HepG2 (cell line): ENCODE measurements around the gene GNG12. TPM values are rescaled to one million over a fixed set of nuclear protein-coding genes. Genes with fewer than 3 reads are reported as not detected.

ENCODE experiments used
- CHD2 ChIP-seq: IDR thresholded peaks from 2 replicates; pipeline ENCODE4 v1.6.1; 2011; ENCODE audit warnings: low read depth, low read length, improper control_type of control experiment
- FOXM1 ChIP-seq: sonication (generic); formaldehyde crosslinking; IDR thresholded peaks from 2 replicates; pipeline ENCODE4 v1.5.0; 2020; ENCODE audit warnings: missing genetic modification reagents
- GFI1 ChIP-seq: sonication (generic); formaldehyde crosslinking; IDR thresholded peaks from 2 replicates; pipeline ENCODE4 v1.5.0; 2020; ENCODE audit warnings: missing genetic modification reagents, mild to moderate bottlenecking, borderline replicate concordance
- GTF3A ChIP-seq: sonication (generic); formaldehyde crosslinking; conservative IDR thresholded peaks from 2 replicates; pipeline ENCODE4 v1.4.0; 2020; ENCODE audit warnings: mild to moderate bottlenecking, missing genetic modification reagents
- ISX ChIP-seq: sonication (generic); formaldehyde crosslinking; conservative IDR thresholded peaks from 2 replicates; pipeline ENCODE4 v1.5.0; 2020; ENCODE audit warnings: missing genetic modification reagents
- MBD4 ChIP-seq: IDR thresholded peaks from 2 replicates; pipeline ENCODE4 v1.6.1; 2012; ENCODE audit warnings: low read length, inconsistent platforms, borderline replicate concordance
- REST ChIP-seq, 2 experiments: IDR thresholded peaks; 2 replicates each; pipeline ENCODE4 v1.6.1; 2011 to 2012; ENCODE audit warnings: low read length in 2 of 2, borderline replicate concordance in 1 of 2, low read depth in 1 of 2, mild to moderate bottlenecking in 1 of 2, moderate library complexity in 1 of 2
- RXRB ChIP-seq: IDR thresholded peaks from 2 replicates; pipeline ENCODE4 v1.6.1; 2016; ENCODE audit warnings: borderline replicate concordance, missing genetic modification reagents, missing compliant biosample characterization
- SNAPC5 ChIP-seq: sonication (generic); formaldehyde crosslinking; IDR thresholded peaks from 2 replicates; pipeline ENCODE4 v1.8.1; 2023; ENCODE audit warnings: mild to moderate bottlenecking, missing genetic modification reagents, borderline replicate concordance
- ZBTB37 ChIP-seq: sonication (generic); formaldehyde crosslinking; IDR thresholded peaks from 2 replicates; pipeline ENCODE4 v1.4.0; 2020; ENCODE audit warnings: mild to moderate bottlenecking, missing genetic modification reagents
- ZBTB38 ChIP-seq: sonication (generic); formaldehyde crosslinking; IDR thresholded peaks from 2 replicates; pipeline ENCODE4 v1.5.1; 2020; ENCODE audit warnings: mild to moderate bottlenecking, missing genetic modification reagents
- ZBTB44 ChIP-seq: sonication (generic); formaldehyde crosslinking; IDR thresholded peaks from 2 replicates; pipeline ENCODE4 v1.4.0; 2020; ENCODE audit warnings: missing genetic modification reagents
- ZNF383 ChIP-seq: sonication (generic); formaldehyde crosslinking; IDR thresholded peaks from 2 replicates; pipeline ENCODE4 v1.4.0; 2020; ENCODE audit warnings: missing genetic modification reagents, mild to moderate bottlenecking, borderline replicate concordance
- ZNF549 ChIP-seq: sonication (generic); formaldehyde crosslinking; IDR thresholded peaks from 2 replicates; pipeline ENCODE4 v1.5.0; 2020; ENCODE audit warnings: missing genetic modification reagents
- ZNF7 ChIP-seq: IDR thresholded peaks from 2 replicates; pipeline ENCODE4 v1.6.1; 2016; ENCODE audit warnings: missing biosample characterization, missing genetic modification reagents
- ZNF800 ChIP-seq: sonication (generic); formaldehyde crosslinking; IDR thresholded peaks from 2 replicates; pipeline ENCODE4 v1.4.0; 2020; ENCODE audit warnings: missing genetic modification reagents
- ZSCAN5A ChIP-seq: sonication (generic); formaldehyde crosslinking; IDR thresholded peaks from 2 replicates; pipeline ENCODE4 v1.8.0; 2022; ENCODE audit warnings: mild to moderate bottlenecking, missing genetic modification reagents, borderline replicate concordance
- polyA plus RNA-seq, 8 experiments: library from polyadenylated mRNA; depleted of rRNA in 3 of 8; stranded (reverse) in 7 of 8; unstranded in 1 of 8; fragments of >200 nt; fragmentation: Illumina TruSeq in 4 of 8; extraction: Trizol in 4 of 8; gene quantifications; 2 replicates each; pipeline versions ENCODE4 v1.2.1 to v1.2.3, GENCODE V29; 2011 to 2016; ENCODE audit warnings: low read depth in 4 of 8, missing spikeins in 1 of 8, mixed read lengths in 1 of 8; ENCODE audit not compliant: insufficient read depth in 1 of 8
- total RNA-seq, 5 experiments: library from RNA; depleted of rRNA; stranded (reverse); fragments of >200 nt; fragmentation: Illumina TruSeq; extraction: Trizol; gene quantifications; 2 replicates each; pipeline ENCODE4 v1.2.3, GENCODE V29; 2016; ENCODE audit warnings: low read depth in 1 of 5

GNG12 gene
- total and polyA plus RNA-seq, 2 of the 13 experiments (the other 11 are each of a cell fraction or from before 2014, with no cell fraction given): 0.11 TPM

GRCh38 chr1:67685067-67685557 lies 148.2 kb downstream of the GNG12 start, which contains the start of gene GADD45A (continued):
- TF ChIP-seq ZNF800 (0 out of 2 replicates have a peak, but pooled peaks have one; percentile 13), SNAPC5 (CRISPR knock-in tag) (peak; percentile 91), RXRB (peak; percentile 81), ISX (CRISPR knock-in tag) (no peak), ZSCAN5A (peak; percentile 87), REST (IDR thresholded peaks at IDR 0.05; ENCODE audit: borderline replicate concordance in 1 of 2, low read depth in 1 of 2, low read length in 2 of 2) (peak in 1 of 2 experiments; percentile 86; a peak in 1 of 4 replicates), ZBTB38 (CRISPR knock-in tag) (peak; percentile 47; the same call in 1 of the 2 replicates), ZBTB44 (peak; percentile 93), GFI1 (CRISPR knock-in tag) (peak; percentile 87), ZBTB37 (CRISPR knock-in tag) (peak; percentile 68; the same call in 1 of the 2 replicates), FOXM1 (CRISPR knock-in tag) (no peak), MBD4 (no peak), ZNF7 (CRISPR knock-in tag) (no peak), ZNF383 (CRISPR knock-in tag) (no peak), GTF3A (CRISPR knock-in tag) (no peak), ZNF549 (CRISPR knock-in tag) (no peak), CHD2 (no peak; the same call in 1 of the 2 replicates)
